DOHH2 (cell line): ENCODE data around the gene KRTAP4-4.

Experiments
- H3F3A ChIP-seq: fragments of 200-600 bp; sonication (generic), shearing (Covaris generic); 2 replicates; pipeline ENCODE4 v1.6.0; 2016; ENCODE audit warnings: antibody characterized with exemption, mild to moderate bottlenecking; ENCODE audit not compliant: control insufficient read depth, insufficient read depth
- H3K27ac ChIP-seq: fragments of 200-600 bp; sonication (generic); 2 replicates; pipeline ENCODE4 v1.5.1; 2014; ENCODE audit warnings: low read depth, mild to moderate bottlenecking, low read length, moderate library complexity
- H3K27me3 ChIP-seq: fragments of 200-600 bp; sonication (generic); 2 replicates; pipeline ENCODE4 v1.6.1; 2014; ENCODE audit warnings: mild to moderate bottlenecking, low read length, mixed read lengths; ENCODE audit not compliant: control insufficient read depth
- H3K36me3 ChIP-seq: fragments of 200-600 bp; sonication (generic); 2 replicates; pipeline ENCODE4 v1.6.1; 2014; ENCODE audit warnings: mild to moderate bottlenecking, low read length, moderate library complexity, mixed read lengths; ENCODE audit not compliant: control insufficient read depth
- H3K4me1 ChIP-seq: fragments of 200-600 bp; sonication (generic); 2 replicates; pipeline ENCODE4 v1.6.1; 2014; ENCODE audit warnings: mild to moderate bottlenecking, low read length, mixed read lengths; ENCODE audit not compliant: control insufficient read depth
- H3K4me2 ChIP-seq: fragments of 200-600 bp; sonication (generic); 2 replicates; pipeline ENCODE4 v1.6.0; 2014; ENCODE audit warnings: mild to moderate bottlenecking, low read length, moderate library complexity
- H3K4me3 ChIP-seq: fragments of 200-600 bp; sonication (generic); 2 replicates; pipeline ENCODE4 v1.5.1; 2014; ENCODE audit warnings: mild to moderate bottlenecking, low read length, mixed read lengths
- H3K79me2 ChIP-seq: fragments of 200-600 bp; sonication (generic); 2 replicates; pipeline ENCODE4 v1.6.1; 2014; ENCODE audit warnings: mild to moderate bottlenecking, low read length, mixed read lengths; ENCODE audit not compliant: control insufficient read depth
- H3K9me2 ChIP-seq: fragments of 200-600 bp; sonication (generic); replicated peaks from 2 replicates; pipeline ENCODE4 v1.6.1; 2014; ENCODE audit warnings: mild to moderate bottlenecking, low read length, mixed read lengths; ENCODE audit not compliant: control insufficient read depth
- H3K9me3 ChIP-seq: fragments of 200-600 bp; sonication (generic); 2 replicates; pipeline ENCODE4 v1.6.1; 2014; ENCODE audit warnings: antibody characterized with exemption, low read length, mixed read lengths; ENCODE audit not compliant: control insufficient read depth, insufficient read depth
- H4K20me1 ChIP-seq: fragments of 200-600 bp; sonication (generic); 2 replicates; pipeline ENCODE4 v1.6.0; 2014; ENCODE audit warnings: low read depth, mild to moderate bottlenecking, antibody characterized with exemption, low read length, moderate library complexity; ENCODE audit not compliant: control insufficient read depth, insufficient read depth
- EZH2phosphoT487 ChIP-seq: fragments of 200-600 bp; sonication (generic); IDR thresholded peaks from 2 replicates; pipeline ENCODE4 v1.6.1; 2017; ENCODE audit warnings: borderline replicate concordance, mild to moderate bottlenecking, antibody characterized with exemption, low read length, moderate library complexity, mixed read lengths
- TF ChIP-seq, protein P1 (sequence below): fragments of 200-600 bp; sonication (generic); IDR thresholded peaks from one replicate; pipeline ENCODE4 v1.5.1; 2014; ENCODE audit warnings: antibody characterized with exemption, mild to moderate bottlenecking, low read depth, low read length; ENCODE audit not compliant: poor library complexity, severe bottlenecking

KRTAP4-4 gene

DNA sequence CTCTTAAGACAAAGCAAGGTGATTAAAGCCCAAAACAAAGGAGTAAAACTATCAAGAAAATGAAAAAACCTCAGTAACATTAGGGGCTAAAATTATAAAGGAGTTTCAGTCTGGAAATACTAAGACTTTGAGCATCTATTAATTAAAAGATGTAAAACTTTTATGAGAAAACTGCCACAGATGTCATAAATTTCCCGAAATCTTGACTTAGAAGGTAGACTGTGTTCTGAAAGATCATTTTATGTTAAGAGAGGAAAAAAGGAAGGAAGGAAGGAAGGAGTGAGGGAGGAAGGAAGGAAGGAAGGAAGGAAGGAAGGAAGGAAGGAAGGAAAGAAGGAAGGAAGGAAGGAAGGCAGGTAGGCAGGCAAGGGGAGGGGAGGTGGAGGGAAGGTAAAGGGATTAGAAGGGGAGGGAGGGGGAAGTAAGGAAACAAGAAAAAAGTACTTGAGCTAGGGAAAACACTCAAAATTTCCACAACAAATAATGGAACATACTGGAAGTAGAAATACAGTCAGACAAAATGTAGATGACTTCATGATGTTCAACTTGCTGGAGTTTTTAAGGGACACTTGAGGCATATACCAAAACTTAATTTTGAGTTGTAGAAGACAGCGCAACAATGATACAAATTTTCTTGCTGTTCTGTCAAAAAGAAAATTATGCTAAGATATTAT lies 12.9 kb downstream of the KRTAP4-4 start:
- Histone ChIP-seq H3K36me3 (no peaks in the 10 kb centered on the region), H3K4me3 (no peak overlapping the region), H3K9me2 (no peaks in the 10 kb centered on the region), H3K9me3 (peaks cover 11% of the 10 kb centered on the region), H3K4me2 (no peak overlapping the region), H3K4me1 (peaks cover 21% of the 10 kb centered on the region), H4K20me1 (no peaks in the 10 kb centered on the region), H3K79me2 (no peaks in the 10 kb centered on the region), H3K27ac (no peak overlapping the region), H3K27me3 (no peaks in the 10 kb centered on the region), H3F3A (no peaks in the 10 kb centered on the region)
- TF ChIP-seq EZH2phosphoT487 = no peak
- TF ChIP-seq, protein P1, sequence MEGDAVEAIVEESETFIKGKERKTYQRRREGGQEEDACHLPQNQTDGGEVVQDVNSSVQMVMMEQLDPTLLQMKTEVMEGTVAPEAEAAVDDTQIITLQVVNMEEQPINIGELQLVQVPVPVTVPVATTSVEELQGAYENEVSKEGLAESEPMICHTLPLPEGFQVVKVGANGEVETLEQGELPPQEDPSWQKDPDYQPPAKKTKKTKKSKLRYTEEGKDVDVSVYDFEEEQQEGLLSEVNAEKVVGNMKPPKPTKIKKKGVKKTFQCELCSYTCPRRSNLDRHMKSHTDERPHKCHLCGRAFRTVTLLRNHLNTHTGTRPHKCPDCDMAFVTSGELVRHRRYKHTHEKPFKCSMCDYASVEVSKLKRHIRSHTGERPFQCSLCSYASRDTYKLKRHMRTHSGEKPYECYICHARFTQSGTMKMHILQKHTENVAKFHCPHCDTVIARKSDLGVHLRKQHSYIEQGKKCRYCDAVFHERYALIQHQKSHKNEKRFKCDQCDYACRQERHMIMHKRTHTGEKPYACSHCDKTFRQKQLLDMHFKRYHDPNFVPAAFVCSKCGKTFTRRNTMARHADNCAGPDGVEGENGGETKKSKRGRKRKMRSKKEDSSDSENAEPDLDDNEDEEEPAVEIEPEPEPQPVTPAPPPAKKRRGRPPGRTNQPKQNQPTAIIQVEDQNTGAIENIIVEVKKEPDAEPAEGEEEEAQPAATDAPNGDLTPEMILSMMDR = no peak

- H3K9me2 ChIP-seq = no peaks in the 10 kb centered on the region
- H3F3A ChIP-seq = no peaks in the 10 kb centered on the region
- H3K27me3 ChIP-seq = no peaks in the 10 kb centered on the region
- no peak overlapping the region for H3K4me3 ChIP-seq
- peaks cover 15% of the 10 kb centered on the region for H3K9me3 ChIP-seq
- H4K20me1 ChIP-seq = no peaks in the 10 kb centered on the region
- no peak overlapping the region for H3K27ac ChIP-seq
- H3K36me3 ChIP-seq = no peaks in the 10 kb centered on the region
- no peak overlapping the region for H3K4me2 ChIP-seq
- no peaks in the 10 kb centered on the region for H3K79me2 ChIP-seq
- H3K4me1 ChIP-seq = peaks cover 10% of the 10 kb centered on the region
- TF ChIP-seq, protein P1 = no peak
- TF ChIP-seq EZH2phosphoT487 = no peak
These were observed 15.3 kb downstream of the KRTAP4-4 start for GRCh38 chr17:41145261-41145660.

DNA sequence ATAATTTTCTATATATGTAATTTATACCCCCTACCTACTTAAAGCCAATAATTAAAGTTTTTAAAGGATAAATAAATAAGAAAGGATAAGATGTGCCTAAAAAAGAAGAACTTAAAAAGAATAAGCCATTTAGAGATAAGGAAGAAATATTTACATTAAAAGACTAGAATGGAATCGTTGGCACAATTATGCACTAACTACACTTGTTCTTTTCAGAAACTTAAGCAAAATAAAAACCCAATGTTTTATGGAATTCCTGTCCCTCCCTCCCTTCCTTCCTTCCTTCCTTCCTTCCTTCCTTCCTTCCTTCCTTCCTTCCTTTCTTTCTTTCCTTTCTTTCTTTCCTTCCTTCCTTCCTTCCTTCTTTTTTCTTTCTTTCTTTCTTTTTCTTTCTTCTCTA lies 15.7 kb downstream of the KRTAP4-4 start:
- no peak overlapping the region for H3K4me3 ChIP-seq
- H3K9me2 ChIP-seq = no peaks in the 10 kb centered on the region
- peaks cover 5% of the 10 kb centered on the region for H3K4me1 ChIP-seq
- H3K4me2 ChIP-seq = no peak overlapping the region
- H3K36me3 ChIP-seq = no peaks in the 10 kb centered on the region
- TF ChIP-seq EZH2phosphoT487 = no peak
- TF ChIP-seq, protein P1 = no peak
- H3K79me2 ChIP-seq = no peaks in the 10 kb centered on the region
- no peaks in the 10 kb centered on the region for H3F3A ChIP-seq
- H3K9me3 ChIP-seq = peaks cover 15% of the 10 kb centered on the region
- no peak overlapping the region for H3K27ac ChIP-seq
- no peaks in the 10 kb centered on the region for H4K20me1 ChIP-seq
- H3K27me3 ChIP-seq = no peaks in the 10 kb centered on the region
